Suprapubic skin (tissue), 4 donors: ENCODE results near the gene C20orf204. TPM values are rescaled to one million over a fixed set of nuclear protein-coding genes. Genes with fewer than 3 reads are reported as not detected.
"Not testable (repeated sequence)": the region's sequence is repeated elsewhere in the genome, so short reads cannot be mapped to it uniquely, and the experiment has no call there.

Experiments used
- DNase-seq, 2 donors: peaks; one replicate each; pipeline ENCODE4 v3.0.0-alpha.2; 2019; ENCODE audit warnings: low spot score in 2 of 2
- H3K27ac ChIP-seq: fragments of 200-600 bp; sonication (generic); one replicate; pipeline ENCODE4 v1.5.1; 2019
- H3K27me3 ChIP-seq: fragments of 200-600 bp; sonication (generic); one replicate; pipeline ENCODE4 v1.5.1; 2019
- H3K36me3 ChIP-seq: fragments of 200-600 bp; sonication (generic); one replicate; pipeline ENCODE4 v1.5.1; 2019
- H3K4me1 ChIP-seq: fragments of 200-600 bp; sonication (generic); one replicate; pipeline ENCODE4 v1.5.1; 2019
- H3K4me3 ChIP-seq: fragments of 200-600 bp; sonication (generic); one replicate; pipeline ENCODE4 v1.5.1; 2019; ENCODE audit warnings: mild to moderate bottlenecking
- H3K9me3 ChIP-seq: fragments of 200-600 bp; sonication (generic); one replicate; pipeline ENCODE4 v1.5.1; 2019
- EP300 ChIP-seq: sonication (generic); formaldehyde crosslinking; IDR thresholded peaks from one replicate; pipeline ENCODE4 v1.6.1; 2017; ENCODE audit warnings: antibody characterized with exemption
- POLR2A ChIP-seq, 2 donors: fragments of 450-650 bp; IDR thresholded peaks; one replicate each; pipeline ENCODE4 v1.6.1; 2017; ENCODE audit warnings: antibody characterized with exemption in 2 of 2, mild to moderate bottlenecking in 2 of 2, moderate library complexity in 2 of 2
- POLR2AphosphoS5 ChIP-seq, 3 donors: sonication (generic); formaldehyde crosslinking; IDR thresholded peaks; one replicate each; pipeline ENCODE4 v1.6.1; 2017; ENCODE audit warnings: antibody characterized with exemption in 3 of 3
- WGBS: methylation state at CpG from one replicate; pipeline ENCODE4 v1.1.5; 2018; 5-methylcytosine and 5-hydroxymethylcytosine counted together
- total RNA-seq, 4 donors: library from RNA; depleted of rRNA; stranded (reverse); fragments of >200 nt; gene quantifications; one replicate each; pipeline ENCODE4 v1.1.0, GENCODE V29; 2016

C20orf204 gene
- total RNA-seq, 4 donors from 2014 or later = 1.1 to 5.1 (median 1.8) TPM

GRCh38 chr20:64084685-64085152 lies 48.7 kb downstream of the C20orf204 start:
- H3K27me3 ChIP-seq = peaks cover 17% of the 10 kb centered on the region
- no peak for TF ChIP-seq POLR2AphosphoS5 (IDR thresholded peaks at IDR 0.05)
- TF ChIP-seq POLR2A (IDR thresholded peaks at IDR 0.05) = no peak

DNA sequence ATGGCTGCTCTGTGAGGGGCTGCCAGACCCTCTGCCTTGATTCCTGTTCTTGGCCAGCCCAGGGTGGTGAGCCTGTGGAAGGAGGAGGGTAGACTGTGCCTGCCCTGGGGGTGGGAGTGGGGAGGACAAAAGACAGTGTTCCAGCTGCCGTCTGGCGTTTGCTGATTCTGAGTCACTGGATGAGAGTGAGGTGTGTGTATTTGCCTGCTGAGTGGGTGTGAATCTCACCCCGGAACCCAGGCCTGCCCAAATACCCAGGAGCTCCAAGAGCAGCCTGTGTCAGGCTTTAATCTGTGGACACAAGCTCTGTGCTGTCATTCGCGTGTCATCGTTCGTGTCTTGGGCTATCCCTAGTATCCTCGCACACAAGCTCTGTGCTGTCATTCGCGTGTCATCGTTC lies 50.8 kb downstream of the C20orf204 start:
- H3K27me3 ChIP-seq = peaks cover 17% of the 10 kb centered on the region
- H3K4me1 ChIP-seq = peaks cover 22% of the 10 kb centered on the region
- WGBS = 83% methylated on average over 7 of the region's 11 CpGs

More at GRCh38 chr20:64084685-64085152, 48.7 kb downstream of the C20orf204 start:
- no peak for DNase-seq
- Histone ChIP-seq H3K4me1 (peaks cover 27% of the 10 kb centered on the region), H3K36me3 (no peaks in the 10 kb centered on the region), H3K9me3 (no peaks in the 10 kb centered on the region), H3K4me3 (no peak overlapping the region), H3K27ac (no peak overlapping the region)
- 0% methylated on average over 1 of the region's 23 CpGs for WGBS

GRCh38 chr20:64087226-64087825 lies 51.3 kb downstream of the C20orf204 start:
- H3K27me3 ChIP-seq = peaks cover 17% of the 10 kb centered on the region

More for the DNA sequence above, 50.8 kb downstream of the C20orf204 start:
- no peaks in the 10 kb centered on the region for H3K36me3 ChIP-seq
- H3K9me3 ChIP-seq = no peaks in the 10 kb centered on the region
- no peak for TF ChIP-seq POLR2A (IDR thresholded peaks at IDR 0.05)
- no peak for TF ChIP-seq EP300
- no peak for TF ChIP-seq POLR2AphosphoS5 (IDR thresholded peaks at IDR 0.05)
- no peak for DNase-seq
- no peak overlapping the region for H3K4me3 ChIP-seq
- no peak overlapping the region for H3K27ac ChIP-seq

DNA sequence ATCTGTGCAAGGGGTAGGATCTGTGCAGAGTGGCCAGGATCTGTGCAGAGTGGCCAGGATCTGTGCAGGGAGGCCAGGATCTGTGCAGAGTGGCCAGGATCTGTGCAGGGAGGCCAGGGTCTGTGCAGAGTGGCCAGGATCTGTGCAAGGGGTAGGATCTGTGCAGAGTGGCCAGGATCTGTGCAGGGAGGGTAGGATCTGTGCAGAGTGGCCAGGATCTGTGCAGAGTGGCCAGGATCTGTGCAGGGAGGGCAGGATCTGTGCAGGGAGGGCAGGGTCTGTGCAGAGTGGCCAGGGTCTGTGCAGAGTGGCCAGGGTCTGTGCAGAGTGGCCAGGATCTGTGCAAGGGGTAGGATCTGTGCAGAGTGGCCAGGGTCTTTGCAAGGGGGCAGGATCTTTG lies 52.6 kb downstream of the C20orf204 start:
- DNase-seq, H3K27ac ChIP-seq, H3K4me3 ChIP-seq, H3K9me3 ChIP-seq, H3K36me3 ChIP-seq: not testable (repeated sequence)
- peaks cover 13% of the 10 kb centered on the region for H3K4me1 ChIP-seq
- H3K27me3 ChIP-seq = peaks cover 17% of the 10 kb centered on the region

More at GRCh38 chr20:64087226-64087825, 51.3 kb downstream of the C20orf204 start:
- not testable (repeated sequence) for H3K9me3 ChIP-seq, H3K4me3 ChIP-seq, H3K27ac ChIP-seq, H3K36me3 ChIP-seq, DNase-seq
- H3K4me1 ChIP-seq = peaks cover 22% of the 10 kb centered on the region
- 90% methylated on average over 7 of the region's 36 CpGs for WGBS

Other genes with a start within 250 kb of the C20orf204 start
- 1 to 10 TPM; 3.4 to 5.1 (median 4.4) TPM for gene ZBTB46, start 204.9 kb upstream of the C20orf204 start, total RNA-seq
- gene ABHD16B, start 174.7 kb upstream of the C20orf204 start, total RNA-seq = not detected
- 10 to 100 TPM; 66.5 to 87.4 (median 74.1) TPM for gene TPD52L2, start 170.9 kb upstream of the C20orf204 start, total RNA-seq
- gene DNAJC5, start 141.1 kb upstream of the C20orf204 start, total RNA-seq = 10 to 100 TPM; 36.4 to 62.0 (median 53.7) TPM
- 10 to 100 TPM; 32.3 to 80.1 (median 52.5) TPM for gene UCKL1, start 79.8 kb upstream of the C20orf204 start, total RNA-seq
- gene ZNF512B, start 66.3 kb upstream of the C20orf204 start, total RNA-seq = 10 to 100 TPM; 17.7 to 32.4 (median 24.3) TPM
- gene SAMD10, start 56.5 kb upstream of the C20orf204 start, total RNA-seq = 10 to 100 TPM in 2 of 4 donors, 1 to 10 TPM in 2; 7.2 to 15.8 (median 9.6) TPM
- gene PRPF6, start 55.0 kb upstream of the C20orf204 start, total RNA-seq = 10 to 100 TPM; 70.7 to 93.0 (median 83.9) TPM
- gene SOX18, start 13.5 kb downstream of the C20orf204 start, total RNA-seq = 1 to 10 TPM in 3 of 4 donors, under 1 TPM in 1; 0.79 to 8.7 (median 3.3) TPM
- 10 to 100 TPM in 3 of 4 donors, 1 to 10 TPM in 1; 8.6 to 27.9 (median 13.2) TPM for gene TCEA2, start 27.0 kb downstream of the C20orf204 start, total RNA-seq
- 10 to 100 TPM; 14.8 to 18.4 (median 16.2) TPM for gene RGS19, start 43.3 kb downstream of the C20orf204 start, total RNA-seq
- gene OPRL1, start 43.9 kb downstream of the C20orf204 start, total RNA-seq = under 1 TPM; 0.45 to 0.68 (median 0.52) TPM
- not detected for gene LKAAEAR1, start 48.2 kb downstream of the C20orf204 start, total RNA-seq
- not detected for gene NPBWR2, start 71.4 kb downstream of the C20orf204 start, total RNA-seq
- gene MYT1, start 128.3 kb downstream of the C20orf204 start, total RNA-seq = under 1 TPM in 1 of 4 donors, not detected in 3; 0.34 TPM
- gene PCMTD2, start 219.6 kb downstream of the C20orf204 start, total RNA-seq = 100 to 1,000 TPM; 102 to 245 (median 147) TPM